IPS DF 6.9 (cell line): ENCODE measurements around the gene GATA5.

Experiments
- DNase-seq: peaks from one replicate; pipeline ENCODE4 v3.0.0-alpha.2; 2013; ENCODE audit warnings: low read depth, low spot score
- H3K27ac ChIP-seq: one replicate; pipeline ENCODE4 v1.5.1; 2013; ENCODE audit warnings: low read length, control low read depth
- H3K27me3 ChIP-seq: 2 replicates; pipeline ENCODE4 v1.6.1; 2013; ENCODE audit warnings: mild to moderate bottlenecking, low read length; ENCODE audit not compliant: control insufficient read depth, insufficient read depth
- H3K36me3 ChIP-seq: 2 replicates; pipeline ENCODE4 v1.6.1; 2013; ENCODE audit warnings: low read length; ENCODE audit not compliant: control insufficient read depth, insufficient read depth
- H3K4me1 ChIP-seq: 2 replicates; pipeline ENCODE4 v1.6.1; 2013; ENCODE audit warnings: low read length; ENCODE audit not compliant: control insufficient read depth, insufficient read depth
- H3K4me3 ChIP-seq: 2 replicates; pipeline ENCODE4 v1.5.1; 2013; ENCODE audit warnings: mild to moderate bottlenecking, low read length
- H3K9me3 ChIP-seq: 2 replicates; pipeline ENCODE4 v1.6.1; 2013; ENCODE audit warnings: low read length, inconsistent platforms; ENCODE audit not compliant: control insufficient read depth, insufficient read depth
- WGBS: extraction: QIAGEN DNeasy Blood & Tissue Kit; methylation state at CpG from one replicate; pipeline ENCODE4 v1.1.7; 2013; ENCODE audit warnings: mixed read lengths, missing lambda C conversion rate; ENCODE audit not compliant: insufficient read length, insufficient coverage; 5-methylcytosine and 5-hydroxymethylcytosine counted together

Gene GATA5, protein sequence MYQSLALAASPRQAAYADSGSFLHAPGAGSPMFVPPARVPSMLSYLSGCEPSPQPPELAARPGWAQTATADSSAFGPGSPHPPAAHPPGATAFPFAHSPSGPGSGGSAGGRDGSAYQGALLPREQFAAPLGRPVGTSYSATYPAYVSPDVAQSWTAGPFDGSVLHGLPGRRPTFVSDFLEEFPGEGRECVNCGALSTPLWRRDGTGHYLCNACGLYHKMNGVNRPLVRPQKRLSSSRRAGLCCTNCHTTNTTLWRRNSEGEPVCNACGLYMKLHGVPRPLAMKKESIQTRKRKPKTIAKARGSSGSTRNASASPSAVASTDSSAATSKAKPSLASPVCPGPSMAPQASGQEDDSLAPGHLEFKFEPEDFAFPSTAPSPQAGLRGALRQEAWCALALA

DNA sequence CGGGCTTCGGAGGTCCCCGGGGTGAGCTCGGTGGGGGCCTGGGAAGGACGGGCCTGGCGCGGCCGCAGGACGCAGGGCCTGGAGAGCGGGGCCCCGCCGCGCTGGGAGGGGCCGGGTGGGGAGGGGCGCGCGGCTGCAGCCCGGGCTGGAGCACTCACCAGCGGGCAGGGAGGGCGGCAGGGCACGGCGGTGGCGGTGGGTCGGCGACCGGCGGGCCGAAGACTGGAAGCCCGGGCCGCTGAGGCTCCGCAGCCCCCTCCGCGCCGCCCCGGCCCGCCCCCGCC, at the start of gene GATA5:
Gene GATA5, minus strand, starts transcription at position 224 of the 284 bp plus-strand sequence. CDS start 474 bp downstream, outside the sequence.
- peak within 1 kb of the TSS; percentile 23; the same call in 1 of the 2 replicates for H3K4me3 ChIP-seq
- H3K36me3 ChIP-seq, result no peaks in the 10 kb centered on the region; the same call in 1 of the 2 replicates
- WGBS, result no CpG with 5 or more reads among the region's 37 CpGs
- no peak for DNase-seq
- H3K4me1 ChIP-seq, result peaks cover 6% of the 10 kb centered on the region; the same call in 1 of the 2 replicates
- no peak within 1 kb of the TSS for H3K27ac ChIP-seq
- H3K9me3 ChIP-seq, result no peaks in the 10 kb centered on the region
- peaks cover 49% of the 10 kb centered on the region for H3K27me3 ChIP-seq

DNA sequence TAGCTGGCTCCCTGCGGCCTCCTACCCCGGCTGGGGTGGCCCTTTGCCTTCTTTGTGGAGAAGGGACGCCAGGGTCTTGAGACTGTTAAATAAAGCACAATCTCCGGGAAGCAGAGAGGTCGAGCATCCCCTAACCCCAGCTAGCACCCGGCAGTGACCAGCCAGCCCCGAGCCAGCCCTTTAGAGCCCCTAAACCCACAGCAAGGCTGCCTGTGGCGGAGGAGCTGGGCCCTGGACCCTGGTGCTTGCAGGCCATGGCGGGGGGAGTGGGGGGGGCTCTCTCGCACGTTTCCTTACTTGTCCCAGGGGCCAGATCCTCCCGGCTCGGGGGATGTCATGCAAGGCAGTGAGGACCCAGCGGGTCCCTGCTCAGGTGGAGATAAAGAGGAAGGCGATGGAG, 49.2 kb upstream of the GATA5 start:
- Histone ChIP-seq H3K27me3 (no peaks in the 10 kb centered on the region), H3K9me3 (no peaks in the 10 kb centered on the region), H3K27ac (no peak overlapping the region), H3K4me3 (no peak overlapping the region), H3K36me3 (no peaks in the 10 kb centered on the region), H3K4me1 (no peaks in the 10 kb centered on the region; the same call in 1 of the 2 replicates)
- no CpG with 5 or more reads among the region's 15 CpGs for WGBS
- no peak for DNase-seq

DNA sequence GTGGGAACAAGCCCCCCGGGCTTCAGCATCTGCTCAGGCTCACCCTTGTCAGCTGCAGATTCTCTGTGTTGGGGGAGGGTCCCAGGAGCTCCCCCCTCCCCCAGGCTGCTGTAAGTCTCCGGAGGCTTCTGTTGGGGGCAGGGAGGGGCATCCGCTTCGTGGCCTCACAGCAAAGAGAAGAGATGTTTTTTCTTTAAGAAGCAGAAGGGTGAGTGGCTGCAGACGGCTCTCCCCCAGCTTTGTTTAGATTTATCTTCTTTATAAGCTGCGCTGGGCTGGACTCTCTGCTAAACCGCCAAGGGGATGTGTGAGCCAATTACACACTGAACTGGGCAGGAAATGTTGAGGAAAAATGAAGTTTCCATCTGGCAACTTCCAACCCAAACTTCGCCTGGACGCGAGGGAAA, 48.7 kb upstream of the GATA5 start:
- DNase-seq, result no peak
- no peak overlapping the region for H3K27ac ChIP-seq
- no peaks in the 10 kb centered on the region; the same call in 1 of the 2 replicates for H3K4me1 ChIP-seq
- no peaks in the 10 kb centered on the region for H3K27me3 ChIP-seq
- no CpG with 5 or more reads among the region's 10 CpGs for WGBS
- H3K9me3 ChIP-seq, result no peaks in the 10 kb centered on the region
- no peak overlapping the region for H3K4me3 ChIP-seq
- no peaks in the 10 kb centered on the region for H3K36me3 ChIP-seq

DNA sequence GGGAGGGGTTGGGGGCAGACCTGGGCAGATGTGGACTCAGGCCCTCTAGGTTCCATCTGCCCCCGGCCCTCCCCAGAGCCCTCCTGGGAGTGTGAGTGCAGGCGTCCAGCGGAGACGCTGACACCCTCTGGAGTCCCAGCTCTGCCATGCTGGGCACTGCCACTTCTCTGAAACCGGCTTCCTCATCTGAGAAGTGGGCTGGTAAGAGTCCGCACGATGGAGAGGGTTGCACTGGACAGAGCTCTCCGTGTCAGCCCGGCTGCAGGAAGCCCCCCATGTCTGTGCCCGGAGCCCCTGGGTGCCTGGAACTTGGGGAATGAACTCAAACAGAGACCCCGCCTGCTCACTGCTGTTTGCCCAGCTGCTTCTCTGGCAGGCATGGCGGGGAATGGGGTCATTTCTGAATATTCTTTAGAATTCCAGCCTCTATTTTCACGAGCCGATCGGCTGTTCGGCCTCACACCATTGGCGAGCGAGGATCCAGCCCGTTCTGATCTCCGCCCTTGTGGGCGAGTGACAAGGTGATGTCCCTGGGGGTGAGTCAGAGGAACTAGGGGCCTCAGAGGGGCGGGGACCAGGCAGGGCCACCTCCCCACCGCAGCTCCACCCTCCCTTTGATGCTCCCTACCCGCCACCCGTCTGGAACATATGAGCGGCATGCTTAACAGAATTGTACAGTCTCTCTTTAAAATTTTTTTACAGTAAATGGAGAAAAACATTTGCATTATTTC, 47.8 kb upstream of the GATA5 start:
- H3K4me3 ChIP-seq, result no peak overlapping the region
- WGBS, result no CpG with 5 or more reads among the region's 26 CpGs
- no peaks in the 10 kb centered on the region for H3K36me3 ChIP-seq
- DNase-seq, result no peak
- no peaks in the 10 kb centered on the region for H3K27me3 ChIP-seq
- no peak overlapping the region for H3K27ac ChIP-seq
- H3K9me3 ChIP-seq, result no peaks in the 10 kb centered on the region
- H3K4me1 ChIP-seq, result no peaks in the 10 kb centered on the region; the same call in 1 of the 2 replicates

DNA sequence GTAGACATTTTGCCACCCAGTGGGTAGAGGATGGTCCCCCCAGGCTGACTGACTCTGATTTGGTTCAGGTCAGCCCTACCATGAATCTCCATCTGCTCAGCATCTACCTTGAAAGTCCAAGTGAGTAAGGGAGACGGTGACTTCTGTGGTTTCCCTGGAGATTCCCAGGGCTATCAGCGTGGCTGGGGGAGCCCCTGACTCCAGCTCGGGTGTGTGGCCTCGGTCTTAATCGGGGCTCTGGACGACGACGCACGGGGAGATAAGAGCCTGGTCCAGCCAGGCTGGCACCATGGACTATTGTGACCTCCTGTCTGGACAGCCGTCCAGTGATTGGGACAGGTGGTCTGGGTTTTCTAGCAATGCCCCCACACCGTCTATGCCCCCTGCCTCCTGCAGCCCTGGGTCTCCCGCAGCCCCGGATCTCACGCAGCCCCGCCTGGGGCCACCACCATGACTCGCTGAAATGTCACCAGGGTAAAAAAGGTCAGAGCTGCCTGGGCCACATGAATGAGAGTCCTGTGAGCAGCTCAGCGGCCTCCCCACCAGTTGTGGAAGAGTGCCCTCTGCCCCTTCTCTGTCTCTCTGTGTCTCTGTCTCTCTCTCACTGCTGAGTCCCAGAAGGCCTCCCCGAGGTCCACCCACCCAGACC, 47.1 kb upstream of the GATA5 start:
- DNase-seq, result no peak
- Histone ChIP-seq H3K4me1 (no peaks in the 10 kb centered on the region; the same call in 1 of the 2 replicates), H3K27me3 (no peaks in the 10 kb centered on the region), H3K9me3 (no peaks in the 10 kb centered on the region), H3K27ac (no peak overlapping the region), H3K4me3 (no peak overlapping the region), H3K36me3 (no peaks in the 10 kb centered on the region)
- no CpG with 5 or more reads among the region's 18 CpGs for WGBS

DNA sequence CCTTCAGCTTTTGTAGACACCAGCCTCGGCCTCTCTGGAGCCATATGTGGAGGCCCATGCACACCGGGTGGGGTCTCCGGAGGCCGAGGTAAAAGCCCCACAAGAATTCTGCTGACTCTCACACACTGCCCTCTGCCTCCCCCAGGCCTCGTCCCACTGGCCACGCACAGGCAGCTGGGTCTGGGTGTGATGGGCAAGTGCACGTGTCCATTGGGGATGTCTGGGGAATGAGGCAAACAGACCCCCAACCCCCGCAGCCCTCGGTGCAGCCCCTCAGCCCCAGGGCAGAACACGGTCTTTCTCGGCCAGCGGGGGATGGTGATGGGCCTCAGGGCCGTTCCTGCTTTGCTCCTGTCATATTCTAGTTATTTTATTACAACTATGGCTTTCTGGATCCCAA, 44.0 kb upstream of the GATA5 start:
- Histone ChIP-seq H3K4me3 (no peak overlapping the region), H3K9me3 (no peaks in the 10 kb centered on the region), H3K27me3 (no peaks in the 10 kb centered on the region), H3K4me1 (no peaks in the 10 kb centered on the region; the same call in 1 of the 2 replicates), H3K36me3 (no peaks in the 10 kb centered on the region), H3K27ac (no peak overlapping the region)
- no CpG with 5 or more reads among the region's 13 CpGs for WGBS
- DNase-seq, result no peak

DNA sequence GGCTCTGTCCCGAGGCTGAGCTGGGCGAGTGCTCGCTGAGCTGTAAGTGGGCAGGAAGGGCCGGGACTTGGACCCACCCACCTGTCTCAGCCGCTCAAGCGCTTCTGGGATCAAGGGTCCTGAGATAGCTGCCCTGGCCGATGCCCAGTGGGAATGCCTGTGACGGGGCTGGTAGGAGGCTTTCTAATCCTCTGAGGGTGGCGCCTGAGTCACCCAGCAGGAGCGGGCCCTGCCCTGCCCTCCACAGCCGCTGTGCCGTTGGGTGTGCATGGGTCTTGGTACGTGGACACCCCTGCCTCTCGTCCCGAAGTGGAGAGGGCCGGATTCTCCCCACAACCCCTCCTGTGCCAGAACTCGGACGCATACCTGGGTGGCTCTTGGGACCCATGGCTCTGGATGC, 43.1 kb upstream of the GATA5 start:
- no CpG with 5 or more reads among the region's 18 CpGs for WGBS
- no peaks in the 10 kb centered on the region for H3K9me3 ChIP-seq
- no peaks in the 10 kb centered on the region for H3K4me1 ChIP-seq
- H3K36me3 ChIP-seq, result no peaks in the 10 kb centered on the region
- H3K27ac ChIP-seq, result no peak overlapping the region
- H3K4me3 ChIP-seq, result no peak overlapping the region
- H3K27me3 ChIP-seq, result no peaks in the 10 kb centered on the region
- no peak for DNase-seq

DNA sequence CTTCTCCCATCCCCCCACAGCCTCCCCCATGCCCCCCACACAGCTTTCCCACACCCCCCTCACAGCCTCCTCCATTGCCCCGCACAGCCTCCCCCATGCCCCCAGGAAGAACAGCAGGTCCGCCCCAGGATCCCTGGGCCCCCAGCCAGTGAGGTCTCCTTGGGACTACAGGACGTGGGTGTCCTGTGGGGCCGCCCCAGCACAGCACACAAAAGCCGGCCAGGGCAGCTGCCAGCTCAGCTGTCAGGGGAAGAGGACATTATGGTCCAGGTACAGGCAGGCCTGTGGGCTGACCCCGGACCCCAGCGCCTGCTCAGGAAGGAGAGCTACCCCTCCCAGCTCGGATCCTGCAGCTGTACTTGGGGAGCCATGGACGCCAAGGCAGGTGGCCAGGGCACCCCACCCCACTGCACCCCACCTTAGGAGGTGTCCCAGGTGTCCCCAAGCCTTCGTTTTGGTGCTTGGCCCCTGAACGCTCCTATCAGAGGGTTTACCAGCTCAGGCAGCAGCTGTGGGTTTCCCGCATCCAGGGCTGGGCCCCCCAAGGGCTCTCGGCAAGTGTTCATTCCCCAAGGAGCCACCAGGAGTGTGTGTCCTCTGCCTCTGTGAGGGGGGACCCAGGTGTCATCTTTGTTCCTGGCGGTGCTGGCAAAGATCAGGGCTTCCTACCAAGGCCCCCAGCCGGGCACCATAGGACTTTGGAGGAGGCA, 42.3 kb upstream of the GATA5 start:
- no peaks in the 10 kb centered on the region for H3K27me3 ChIP-seq
- no peak overlapping the region for H3K27ac ChIP-seq
- no CpG with 5 or more reads among the region's 15 CpGs for WGBS
- no peaks in the 10 kb centered on the region for H3K4me1 ChIP-seq
- no peaks in the 10 kb centered on the region for H3K36me3 ChIP-seq
- no peak overlapping the region for H3K4me3 ChIP-seq
- no peak for DNase-seq
- H3K9me3 ChIP-seq, result no peaks in the 10 kb centered on the region

DNA sequence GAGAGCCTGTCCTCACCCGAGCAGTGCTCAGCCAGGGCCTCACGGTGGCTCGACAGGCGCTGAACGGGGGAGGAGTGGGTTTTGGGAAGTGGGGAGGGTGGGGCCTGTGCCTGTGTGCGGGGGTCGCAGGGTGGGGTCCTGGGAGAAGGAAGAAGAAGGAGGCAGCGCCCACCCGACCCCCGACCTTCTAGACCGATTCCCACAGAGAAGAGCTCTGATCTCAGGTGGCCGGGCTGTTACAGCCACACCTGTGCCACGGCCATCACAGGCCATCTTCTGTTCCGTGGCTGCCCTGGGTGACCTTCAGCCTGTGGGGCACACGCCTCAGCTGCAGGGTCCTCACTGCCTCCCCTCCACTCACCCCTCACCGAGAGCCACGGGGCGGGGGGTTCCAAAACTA, 41.4 kb upstream of the GATA5 start:
- no CpG with 5 or more reads among the region's 18 CpGs for WGBS
- Histone ChIP-seq H3K27me3 (no peaks in the 10 kb centered on the region), H3K4me1 (no peaks in the 10 kb centered on the region), H3K36me3 (no peaks in the 10 kb centered on the region), H3K27ac (no peak overlapping the region), H3K4me3 (no peak overlapping the region), H3K9me3 (no peaks in the 10 kb centered on the region)
- no peak for DNase-seq

DNA sequence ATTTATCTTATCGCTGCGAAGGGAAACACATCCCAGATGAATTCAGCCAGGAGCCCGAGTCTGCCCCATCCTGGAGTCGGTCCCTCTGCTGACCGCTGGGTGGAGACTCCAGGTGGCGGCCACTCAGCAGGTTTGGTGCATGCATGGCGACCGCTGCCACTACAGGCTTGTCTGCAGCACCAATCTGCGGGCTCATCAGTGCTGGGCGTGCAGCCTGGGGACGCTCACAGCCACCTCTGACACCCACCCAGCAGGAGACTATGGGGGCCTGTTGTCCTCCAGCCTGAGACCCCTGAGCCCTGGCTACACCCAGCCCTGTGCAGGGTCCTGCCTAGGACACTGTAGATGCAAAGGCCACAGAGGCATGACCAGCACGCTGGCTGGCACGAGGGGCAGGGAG, 40.5 kb upstream of the GATA5 start:
- Histone ChIP-seq H3K27me3 (no peaks in the 10 kb centered on the region), H3K4me1 (peaks cover under 1% of the 10 kb centered on the region; the same call in 1 of the 2 replicates), H3K4me3 (no peak overlapping the region), H3K27ac (no peak overlapping the region), H3K9me3 (no peaks in the 10 kb centered on the region), H3K36me3 (no peaks in the 10 kb centered on the region)
- DNase-seq, result no peak
- WGBS, result no CpG with 5 or more reads among the region's 13 CpGs
